Measurements from ENCODE around the gene GXYLT1. TPM values are rescaled to one million over a fixed set of nuclear protein-coding genes. Genes with fewer than 3 reads are reported as not detected.

GXYLT1 gene
- polyA plus RNA-seq, 1 of the 3 experiments (the other 2 are of a cell fraction), result 5.0 TPM

DNA sequence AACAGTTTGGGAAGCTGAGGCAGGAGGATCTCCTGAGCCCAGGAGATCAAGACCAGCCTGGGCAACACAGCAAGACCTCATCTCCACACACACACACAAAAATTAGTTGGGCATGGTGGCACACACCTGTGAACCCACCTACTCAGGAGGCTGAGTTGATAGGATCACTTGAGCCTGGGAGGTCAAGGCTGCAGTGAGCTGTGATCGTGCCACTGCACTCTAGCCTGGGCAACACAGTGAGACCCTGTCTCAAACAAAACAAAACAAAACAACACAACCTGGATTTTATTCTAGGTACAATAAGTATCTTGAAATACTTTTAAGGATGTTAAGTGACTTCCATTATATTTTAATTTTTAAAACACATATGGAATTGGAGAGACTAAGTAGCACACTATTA, 47.6 kb upstream of the GXYLT1 start:
- ChIA-PET CTCF (interaction anchor here (1.2 to 1.3 kb wide), 2 partner anchors 14 to 23 kb away, joined by 4 read pairs; no protein-coding TSS in a partner anchor), POLR2A (no interaction called here)
- peaks cover 8 to 12% of the 10 kb centered on the region in 2 experiments for H3K36me3 ChIP-seq (replicated peaks in 1 of 2; ENCODE audit: control insufficient read depth in 1 of 2, insufficient read depth in 2 of 2, low read length in 1 of 2)
- H3K4me3 ChIP-seq (ENCODE audit: low read depth in 2 of 2, low read length in 1 of 2), result no peak overlapping the region
- peaks cover 10% of the 10 kb centered on the region; the same call in 1 of the 2 replicates for H3K79me2 ChIP-seq (ENCODE audit: insufficient read depth)
- H3K9me2 ChIP-seq, result no peaks in the 10 kb centered on the region
- TF ChIP-seq MEF2A (IDR thresholded peaks at IDR 0.05; ENCODE audit: borderline replicate concordance, low read depth), result no peak
- TF ChIP-seq, protein P1, sequence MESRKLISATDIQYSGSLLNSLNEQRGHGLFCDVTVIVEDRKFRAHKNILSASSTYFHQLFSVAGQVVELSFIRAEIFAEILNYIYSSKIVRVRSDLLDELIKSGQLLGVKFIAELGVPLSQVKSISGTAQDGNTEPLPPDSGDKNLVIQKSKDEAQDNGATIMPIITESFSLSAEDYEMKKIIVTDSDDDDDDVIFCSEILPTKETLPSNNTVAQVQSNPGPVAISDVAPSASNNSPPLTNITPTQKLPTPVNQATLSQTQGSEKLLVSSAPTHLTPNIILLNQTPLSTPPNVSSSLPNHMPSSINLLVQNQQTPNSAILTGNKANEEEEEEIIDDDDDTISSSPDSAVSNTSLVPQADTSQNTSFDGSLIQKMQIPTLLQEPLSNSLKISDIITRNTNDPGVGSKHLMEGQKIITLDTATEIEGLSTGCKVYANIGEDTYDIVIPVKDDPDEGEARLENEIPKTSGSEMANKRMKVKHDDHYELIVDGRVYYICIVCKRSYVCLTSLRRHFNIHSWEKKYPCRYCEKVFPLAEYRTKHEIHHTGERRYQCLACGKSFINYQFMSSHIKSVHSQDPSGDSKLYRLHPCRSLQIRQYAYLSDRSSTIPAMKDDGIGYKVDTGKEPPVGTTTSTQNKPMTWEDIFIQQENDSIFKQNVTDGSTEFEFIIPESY (IDR thresholded peaks at IDR 0.05; ENCODE audit: borderline replicate concordance, low read depth), result no peak
- TF ChIP-seq, protein P2, sequence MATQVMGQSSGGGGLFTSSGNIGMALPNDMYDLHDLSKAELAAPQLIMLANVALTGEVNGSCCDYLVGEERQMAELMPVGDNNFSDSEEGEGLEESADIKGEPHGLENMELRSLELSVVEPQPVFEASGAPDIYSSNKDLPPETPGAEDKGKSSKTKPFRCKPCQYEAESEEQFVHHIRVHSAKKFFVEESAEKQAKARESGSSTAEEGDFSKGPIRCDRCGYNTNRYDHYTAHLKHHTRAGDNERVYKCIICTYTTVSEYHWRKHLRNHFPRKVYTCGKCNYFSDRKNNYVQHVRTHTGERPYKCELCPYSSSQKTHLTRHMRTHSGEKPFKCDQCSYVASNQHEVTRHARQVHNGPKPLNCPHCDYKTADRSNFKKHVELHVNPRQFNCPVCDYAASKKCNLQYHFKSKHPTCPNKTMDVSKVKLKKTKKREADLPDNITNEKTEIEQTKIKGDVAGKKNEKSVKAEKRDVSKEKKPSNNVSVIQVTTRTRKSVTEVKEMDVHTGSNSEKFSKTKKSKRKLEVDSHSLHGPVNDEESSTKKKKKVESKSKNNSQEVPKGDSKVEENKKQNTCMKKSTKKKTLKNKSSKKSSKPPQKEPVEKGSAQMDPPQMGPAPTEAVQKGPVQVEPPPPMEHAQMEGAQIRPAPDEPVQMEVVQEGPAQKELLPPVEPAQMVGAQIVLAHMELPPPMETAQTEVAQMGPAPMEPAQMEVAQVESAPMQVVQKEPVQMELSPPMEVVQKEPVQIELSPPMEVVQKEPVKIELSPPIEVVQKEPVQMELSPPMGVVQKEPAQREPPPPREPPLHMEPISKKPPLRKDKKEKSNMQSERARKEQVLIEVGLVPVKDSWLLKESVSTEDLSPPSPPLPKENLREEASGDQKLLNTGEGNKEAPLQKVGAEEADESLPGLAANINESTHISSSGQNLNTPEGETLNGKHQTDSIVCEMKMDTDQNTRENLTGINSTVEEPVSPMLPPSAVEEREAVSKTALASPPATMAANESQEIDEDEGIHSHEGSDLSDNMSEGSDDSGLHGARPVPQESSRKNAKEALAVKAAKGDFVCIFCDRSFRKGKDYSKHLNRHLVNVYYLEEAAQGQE (IDR thresholded peaks at IDR 0.05; ENCODE audit: low read depth, low read length), result no peak
- TF ChIP-seq, protein P3, sequence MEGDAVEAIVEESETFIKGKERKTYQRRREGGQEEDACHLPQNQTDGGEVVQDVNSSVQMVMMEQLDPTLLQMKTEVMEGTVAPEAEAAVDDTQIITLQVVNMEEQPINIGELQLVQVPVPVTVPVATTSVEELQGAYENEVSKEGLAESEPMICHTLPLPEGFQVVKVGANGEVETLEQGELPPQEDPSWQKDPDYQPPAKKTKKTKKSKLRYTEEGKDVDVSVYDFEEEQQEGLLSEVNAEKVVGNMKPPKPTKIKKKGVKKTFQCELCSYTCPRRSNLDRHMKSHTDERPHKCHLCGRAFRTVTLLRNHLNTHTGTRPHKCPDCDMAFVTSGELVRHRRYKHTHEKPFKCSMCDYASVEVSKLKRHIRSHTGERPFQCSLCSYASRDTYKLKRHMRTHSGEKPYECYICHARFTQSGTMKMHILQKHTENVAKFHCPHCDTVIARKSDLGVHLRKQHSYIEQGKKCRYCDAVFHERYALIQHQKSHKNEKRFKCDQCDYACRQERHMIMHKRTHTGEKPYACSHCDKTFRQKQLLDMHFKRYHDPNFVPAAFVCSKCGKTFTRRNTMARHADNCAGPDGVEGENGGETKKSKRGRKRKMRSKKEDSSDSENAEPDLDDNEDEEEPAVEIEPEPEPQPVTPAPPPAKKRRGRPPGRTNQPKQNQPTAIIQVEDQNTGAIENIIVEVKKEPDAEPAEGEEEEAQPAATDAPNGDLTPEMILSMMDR (IDR thresholded peaks at IDR 0.05), result no peak
- no peak for TF ChIP-seq CHD2 (IDR thresholded peaks at IDR 0.05; ENCODE audit: low read length, partially characterized antibody)
- TF ChIP-seq MXI1 (IDR thresholded peaks at IDR 0.05; ENCODE audit: low read depth, low read length), result no peak
- TF ChIP-seq, protein P4, sequence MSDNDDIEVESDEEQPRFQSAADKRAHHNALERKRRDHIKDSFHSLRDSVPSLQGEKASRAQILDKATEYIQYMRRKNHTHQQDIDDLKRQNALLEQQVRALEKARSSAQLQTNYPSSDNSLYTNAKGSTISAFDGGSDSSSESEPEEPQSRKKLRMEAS (IDR thresholded peaks at IDR 0.05; ENCODE audit: low read depth), result no peak
- TF ChIP-seq EZH2phosphoT487 (IDR thresholded peaks at IDR 0.05; ENCODE audit: borderline replicate concordance, low read depth), result no peak
- no peak for TF ChIP-seq FOXM1 (IDR thresholded peaks at IDR 0.05; ENCODE audit: low read depth)
- TF ChIP-seq, protein P5, sequence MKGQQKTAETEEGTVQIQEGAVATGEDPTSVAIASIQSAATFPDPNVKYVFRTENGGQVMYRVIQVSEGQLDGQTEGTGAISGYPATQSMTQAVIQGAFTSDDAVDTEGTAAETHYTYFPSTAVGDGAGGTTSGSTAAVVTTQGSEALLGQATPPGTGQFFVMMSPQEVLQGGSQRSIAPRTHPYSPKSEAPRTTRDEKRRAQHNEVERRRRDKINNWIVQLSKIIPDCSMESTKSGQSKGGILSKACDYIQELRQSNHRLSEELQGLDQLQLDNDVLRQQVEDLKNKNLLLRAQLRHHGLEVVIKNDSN (IDR thresholded peaks at IDR 0.05; ENCODE audit: borderline replicate concordance, low read depth), result no peak
- TF ChIP-seq GATA2 (CRISPR knock-in tag; IDR thresholded peaks at IDR 0.05), result no peak
- no peak for TF ChIP-seq RFX5 (IDR thresholded peaks at IDR 0.05; ENCODE audit: low read length)
- H3K27ac ChIP-seq (ENCODE audit: low read depth in 2 of 2, low read length in 1 of 2), result no peak overlapping the region
- no peaks in the 10 kb centered on the region for H4K20me1 ChIP-seq (ENCODE audit: insufficient read depth)
- DNase-seq, result no peak
- no peaks in the 10 kb centered on the region for H3K9me3 ChIP-seq
- H3K4me1 ChIP-seq (ENCODE audit: control insufficient read depth in 1 of 2, insufficient read depth in 2 of 2, low read depth in 1 of 2, low read length in 1 of 2), result no peaks in the 10 kb centered on the region; a peak in 1 of 4 replicates
- no peak overlapping the region for H2AFZ ChIP-seq (ENCODE audit: low read depth)
- peaks cover 8% of the 10 kb centered on the region for H3F3A ChIP-seq (replicated peaks; ENCODE audit: insufficient read depth)
- no peaks in the 10 kb centered on the region for H3K27me3 ChIP-seq (ENCODE audit: insufficient read depth)
- WGBS (ENCODE audit: low lambda C conversion rate), result 100% methylated on average over 1 of the region's 1 CpG
- no peak overlapping the region for H3K4me2 ChIP-seq
- H3K9ac ChIP-seq, result no peak overlapping the region
